ENCODE measurements around the gene NRROS. TPM values are rescaled to one million over a fixed set of nuclear protein-coding genes. Genes with fewer than 3 reads are reported as not detected.
"Not testable (repeated sequence)": the region's sequence is repeated elsewhere in the genome, so short reads cannot be mapped to it uniquely, and the experiment has no call there.

The NRROS gene
- 4.2 TPM for total RNA-seq

- DNase-seq (ENCODE audit: low spot score) = peak; percentile 74
Measured at GRCh38 chr3:196639483-196640296, at the start of gene NRROS. NRROS (plus strand) TSS chr3:196639694; CDS start chr3:196654540, 14,846 bp downstream.

GRCh38 chr3:196590279-196590678 lies 49.2 kb upstream of the NRROS start:
- no peak for DNase-seq (ENCODE audit: low spot score)

- no peak for DNase-seq (ENCODE audit: low spot score)
Measured at GRCh38 chr3:196596355-196596754, 43.1 kb upstream of the NRROS start.

- not testable (repeated sequence) for DNase-seq (ENCODE audit: low spot score)
Measured at GRCh38 chr3:196597971-196598733, 41.3 kb upstream of the NRROS start.

GRCh38 chr3:196599734-196600128 lies 39.8 kb upstream of the NRROS start:
- DNase-seq (ENCODE audit: low spot score) = no peak

GRCh38 chr3:196600359-196600758 lies 39.1 kb upstream of the NRROS start:
- no peak for DNase-seq (ENCODE audit: low spot score)

- DNase-seq (ENCODE audit: low spot score) = no peak
Measured at GRCh38 chr3:196602673-196603072, 36.8 kb upstream of the NRROS start.

GRCh38 chr3:196603683-196604082 lies 35.8 kb upstream of the NRROS start:
- no peak for DNase-seq (ENCODE audit: low spot score)

GRCh38 chr3:196604548-196604947 lies 34.9 kb upstream of the NRROS start:
- DNase-seq (ENCODE audit: low spot score) = no peak

GRCh38 chr3:196608693-196609092 lies 30.8 kb upstream of the NRROS start:
- no peak for DNase-seq (ENCODE audit: low spot score)

GRCh38 chr3:196609343-196609775 lies 30.1 kb upstream of the NRROS start:
- DNase-seq (ENCODE audit: low spot score) = peak; percentile 93

- DNase-seq (ENCODE audit: low spot score) = no peak
Measured at GRCh38 chr3:196609805-196610515, 29.5 kb upstream of the NRROS start.

- DNase-seq (ENCODE audit: low spot score) = no peak
Measured at GRCh38 chr3:196611761-196612483, 27.6 kb upstream of the NRROS start.

- DNase-seq (ENCODE audit: low spot score) = not testable (repeated sequence)
Measured at GRCh38 chr3:196615234-196615633, 24.3 kb upstream of the NRROS start.

- no peak for DNase-seq (ENCODE audit: low spot score)
Measured at GRCh38 chr3:196617256-196617655, 22.2 kb upstream of the NRROS start.

GRCh38 chr3:196619223-196619622 lies 20.3 kb upstream of the NRROS start:
- no peak for DNase-seq (ENCODE audit: low spot score)

GRCh38 chr3:196619627-196620026 lies 19.9 kb upstream of the NRROS start:
- not testable (repeated sequence) for DNase-seq (ENCODE audit: low spot score)

GRCh38 chr3:196620161-196620604 lies 19.3 kb upstream of the NRROS start:
- DNase-seq (ENCODE audit: low spot score) = no peak

GRCh38 chr3:196620684-196621083 lies 18.8 kb upstream of the NRROS start:
- no peak for DNase-seq (ENCODE audit: low spot score)

GRCh38 chr3:196621611-196622010 lies 17.9 kb upstream of the NRROS start:
- DNase-seq (ENCODE audit: low spot score) = no peak

GRCh38 chr3:196624067-196624790 lies 15.3 kb upstream of the NRROS start:
- DNase-seq (ENCODE audit: low spot score) = no peak
